PC-3 (cell line): ENCODE results near the gene NAV2.

Experiments
- EZH2 ChIP-seq: fragments of 300-600 bp; sonication (generic); IDR thresholded peaks from one replicate; pipeline ENCODE4 v1.6.1; 2017; ENCODE audit warnings: antibody characterized with exemption, mild to moderate bottlenecking, low read length; ENCODE audit not compliant: unreplicated experiment
- EZH2phosphoT487 ChIP-seq: fragments of 300-600 bp; sonication (generic); IDR thresholded peaks from 2 replicates; pipeline ENCODE4 v1.6.1; 2018; ENCODE audit warnings: mild to moderate bottlenecking, antibody characterized with exemption, low read length, borderline replicate concordance

DNA sequence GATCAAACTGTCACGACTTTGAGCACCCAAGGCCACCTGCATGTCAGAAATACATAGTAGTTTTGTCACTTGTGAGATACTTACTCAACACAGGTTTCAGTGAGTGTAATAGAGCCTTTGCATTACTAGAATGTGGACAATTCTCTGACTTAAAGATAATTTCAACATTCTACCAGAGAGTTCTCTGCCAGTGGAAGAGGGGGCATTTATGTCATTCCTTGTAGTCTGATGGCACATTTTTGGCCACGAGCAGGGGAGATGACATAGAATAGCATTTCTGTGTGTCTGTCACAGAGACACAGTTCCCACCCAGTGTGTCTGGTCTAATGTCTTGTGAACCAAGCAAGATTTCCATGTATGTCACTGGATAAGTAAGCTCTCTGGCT is 335.1 kb downstream of the NAV2 start:
- TF ChIP-seq EZH2 (no peak), EZH2phosphoT487 (no peak)
